Glomerular visceral epithelial cell (primary cell): ENCODE measurements around the gene ZNF625.

Source experiments
- DNase-seq: peaks from one replicate; pipeline ENCODE4 v3.0.0-alpha.2; 2016; ENCODE audit errors: extremely low spot score

Gene ZNF625

GRCh38 chr19:12156223-12157058 lies at the start of gene ZNF625:
Gene ZNF625, minus strand, starts transcription at chr19:12156734. Its CDS starts 176 bp downstream, at chr19:12156558.
- DNase-seq: peak; percentile 86

DNA sequence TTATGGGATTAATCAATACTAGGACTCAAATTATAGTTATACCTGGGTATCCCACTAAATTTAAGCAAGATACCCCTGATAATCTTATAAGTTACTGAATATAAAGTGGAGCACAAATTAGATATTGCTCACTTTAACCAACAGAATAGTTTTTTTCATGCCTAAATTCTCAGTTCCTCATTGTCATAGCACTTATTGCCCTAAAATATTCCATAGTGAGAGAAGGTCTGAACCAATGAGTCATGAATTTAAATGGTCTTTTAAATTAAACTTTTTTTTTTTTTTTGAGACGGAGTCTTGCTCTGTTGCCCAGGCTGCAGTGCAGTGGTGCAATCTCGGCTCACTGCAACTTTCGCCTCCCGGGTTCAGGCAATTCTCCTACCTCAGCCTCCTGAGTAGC lies 48.8 kb upstream of the ZNF625 start:
- no peak for DNase-seq

- DNase-seq: no peak
Observed at GRCh38 chr19:12202250-12202649, 45.7 kb upstream of the ZNF625 start.

DNA sequence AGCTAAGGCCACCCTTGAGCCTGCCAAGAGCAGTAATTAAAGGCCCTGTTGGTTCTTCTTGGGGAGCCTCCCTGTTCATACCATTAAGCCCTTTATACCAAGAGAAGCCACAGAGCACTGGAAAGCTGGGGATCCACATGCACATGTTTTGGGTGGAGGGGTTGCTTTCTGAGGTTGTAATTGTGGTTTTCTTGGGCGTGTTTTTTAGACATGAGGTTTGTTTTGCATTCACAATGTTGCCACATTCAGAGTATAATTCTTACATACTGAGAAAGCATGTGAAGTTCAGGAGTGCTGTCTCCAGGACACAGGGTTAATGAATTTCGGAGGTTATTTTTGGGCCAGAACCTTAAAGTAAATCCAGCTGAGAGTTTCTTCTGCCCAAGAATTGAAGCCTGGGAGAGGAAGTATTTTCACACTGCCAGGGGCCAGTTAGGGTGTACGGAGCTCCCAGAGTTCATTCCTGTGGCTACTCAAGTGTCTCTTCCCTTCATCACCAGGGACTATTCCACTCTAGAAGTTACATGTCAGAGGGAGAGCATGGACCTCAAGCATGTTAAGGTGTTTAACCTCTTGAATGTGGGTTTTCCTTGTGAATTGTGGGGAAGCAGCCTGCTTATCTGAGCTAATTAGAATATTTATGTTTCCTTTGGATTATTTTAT lies 43.4 kb upstream of the ZNF625 start:
- no peak for DNase-seq

GRCh38 chr19:12198136-12198535 lies 41.6 kb upstream of the ZNF625 start:
- no peak for DNase-seq

DNA sequence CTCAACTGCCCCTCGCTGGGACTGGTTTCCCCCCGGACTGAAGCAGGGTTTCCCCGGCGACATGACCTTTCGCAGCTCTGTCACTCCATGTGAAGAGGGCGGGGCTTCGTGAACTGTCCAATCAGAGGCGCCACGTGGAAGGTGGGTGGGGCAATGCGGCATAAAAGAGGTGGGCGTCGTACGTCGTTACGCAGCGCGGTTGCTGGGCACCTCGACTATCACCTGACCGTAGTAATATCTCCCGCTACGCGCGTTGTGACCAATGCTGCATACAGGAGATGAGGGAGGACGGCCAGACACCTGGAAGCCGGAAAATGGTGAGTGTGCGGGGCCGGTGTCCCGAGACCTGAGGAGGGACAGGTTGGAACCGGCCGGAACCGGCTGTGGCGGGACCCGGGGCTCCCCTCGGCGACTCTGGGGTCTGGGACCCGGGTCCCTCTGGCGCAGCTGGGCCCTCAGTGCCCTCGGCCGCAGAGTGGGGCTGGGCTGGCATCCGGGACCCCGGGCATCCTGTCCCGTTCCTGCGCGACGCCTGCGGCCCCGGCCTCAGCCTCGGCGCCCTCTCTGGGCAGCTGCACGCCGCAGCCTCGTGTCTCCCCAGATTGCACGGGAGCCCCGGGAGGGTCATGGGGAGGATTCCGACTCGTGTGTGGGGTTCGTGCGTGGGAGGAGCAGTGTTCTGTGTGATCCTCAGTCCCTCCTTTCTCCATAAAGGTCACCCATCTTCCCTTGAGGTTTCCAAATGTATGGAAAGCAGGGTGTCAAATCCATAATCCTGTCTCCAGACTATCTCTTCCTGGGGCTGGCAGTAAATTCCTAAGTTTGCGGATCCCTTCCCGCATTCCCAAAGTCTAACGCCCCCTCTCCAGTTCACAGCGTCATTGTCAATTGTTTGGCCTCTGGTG lies 38.5 kb upstream of the ZNF625 start:
- DNase-seq: no peak

DNA sequence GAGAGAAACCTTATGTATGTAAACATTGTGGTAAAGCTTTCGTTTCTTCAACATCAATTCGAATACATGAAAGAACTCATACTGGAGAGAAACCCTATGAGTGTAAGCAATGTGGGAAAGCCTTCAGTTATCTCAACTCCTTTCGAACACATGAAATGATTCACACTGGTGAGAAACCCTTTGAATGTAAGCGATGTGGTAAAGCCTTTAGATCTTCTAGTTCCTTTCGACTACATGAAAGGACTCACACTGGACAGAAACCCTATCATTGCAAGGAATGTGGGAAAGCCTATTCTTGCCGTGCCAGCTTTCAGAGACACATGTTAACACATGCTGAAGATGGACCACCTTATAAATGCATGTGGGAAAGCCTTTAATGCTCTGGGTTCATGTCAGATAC lies 31.1 kb upstream of the ZNF625 start:
- no peak for DNase-seq

GRCh38 chr19:12180377-12180776 lies 23.8 kb upstream of the ZNF625 start:
- DNase-seq: no peak

DNA sequence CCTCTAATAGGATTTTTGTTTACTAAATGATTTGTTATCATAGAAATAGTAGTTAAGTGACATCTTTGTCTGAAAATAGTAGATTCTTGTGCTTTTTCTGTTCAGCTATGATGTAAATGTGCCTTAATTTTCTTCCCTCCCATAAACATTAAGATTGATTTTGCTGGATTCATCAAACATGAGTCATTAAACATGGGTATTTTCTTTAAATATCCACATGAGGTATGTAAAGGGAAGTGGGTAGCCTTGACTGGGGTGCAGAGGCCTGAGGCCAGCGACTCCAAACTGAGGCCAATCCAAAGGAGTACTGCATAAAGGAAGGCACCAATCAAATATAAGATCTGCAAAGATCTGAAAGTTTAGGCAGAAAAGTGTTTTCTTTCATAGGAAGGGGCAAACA lies 10.1 kb upstream of the ZNF625 start:
- DNase-seq: no peak

GRCh38 chr19:12163826-12164225 lies 7.3 kb upstream of the ZNF625 start:
- peak; percentile 17 for DNase-seq

- peak; percentile 89 for DNase-seq
Observed at GRCh38 chr19:12162882-12163806, 6.6 kb upstream of the ZNF625 start, which contains the start of gene ZNF136. Gene ZNF136, plus strand, starts transcription at chr19:12163096. Its CDS starts 108 bp downstream, at chr19:12163204.

GRCh38 chr19:12162513-12162881 lies 6.0 kb upstream of the ZNF625 start:
- no peak for DNase-seq

DNA sequence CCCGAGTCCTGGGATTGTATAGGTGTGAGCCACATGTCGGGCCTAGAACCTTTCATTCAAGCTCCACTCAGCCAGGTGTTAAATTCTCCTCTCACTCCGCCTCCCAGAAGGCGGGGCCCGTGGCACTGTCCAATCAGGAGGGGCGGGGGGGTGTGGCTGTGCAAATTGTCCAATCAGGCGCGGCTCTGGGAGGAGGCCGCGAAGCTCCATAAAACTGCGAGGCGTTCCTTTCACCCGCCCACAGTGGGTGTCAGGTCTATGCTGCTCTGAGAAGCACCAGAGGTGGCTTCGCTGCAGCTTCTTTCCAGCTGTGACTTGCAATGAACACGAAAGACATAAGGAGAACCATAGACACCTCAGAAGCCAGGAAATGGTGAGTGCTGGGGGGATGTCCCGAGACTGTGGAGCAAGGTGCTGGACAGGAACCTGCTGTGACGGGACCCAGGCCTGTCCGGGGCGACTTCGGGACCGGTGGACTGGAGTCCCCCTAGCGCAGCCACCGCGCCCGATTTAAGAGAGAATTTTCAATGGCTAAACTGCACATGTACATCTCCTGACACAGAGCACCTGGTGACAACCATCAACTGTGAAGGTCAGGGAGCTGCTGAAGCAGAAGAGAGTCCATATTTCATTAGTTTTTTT lies 3.4 kb upstream of the ZNF625 start:
- DNase-seq: no peak

DNA sequence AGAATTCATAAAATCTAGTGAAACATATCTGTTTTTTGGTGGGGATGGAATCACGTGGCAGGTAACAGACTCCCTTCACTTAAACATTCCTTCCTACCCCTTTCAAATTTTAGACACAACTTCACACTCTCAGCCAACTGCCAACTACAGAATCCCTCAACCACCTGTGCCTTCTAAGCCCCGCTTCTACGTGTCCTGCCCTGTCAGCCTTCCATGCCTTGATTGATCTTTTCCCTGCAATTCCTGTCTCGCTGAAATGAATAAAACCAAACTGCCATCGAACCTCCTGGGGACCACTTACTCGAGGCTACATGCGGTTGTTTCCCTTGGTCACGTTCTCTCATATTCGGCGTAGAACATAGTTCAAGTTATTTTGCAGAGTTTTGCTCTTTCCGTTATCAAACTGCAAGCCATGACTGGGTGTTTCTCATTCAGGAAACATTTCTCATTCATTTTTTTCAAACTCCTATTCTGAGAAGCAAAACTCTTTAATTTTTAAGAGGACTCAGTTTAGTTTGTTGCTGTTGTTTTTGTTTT lies 1.1 kb downstream of the ZNF625 start:
- no peak for DNase-seq

DNA sequence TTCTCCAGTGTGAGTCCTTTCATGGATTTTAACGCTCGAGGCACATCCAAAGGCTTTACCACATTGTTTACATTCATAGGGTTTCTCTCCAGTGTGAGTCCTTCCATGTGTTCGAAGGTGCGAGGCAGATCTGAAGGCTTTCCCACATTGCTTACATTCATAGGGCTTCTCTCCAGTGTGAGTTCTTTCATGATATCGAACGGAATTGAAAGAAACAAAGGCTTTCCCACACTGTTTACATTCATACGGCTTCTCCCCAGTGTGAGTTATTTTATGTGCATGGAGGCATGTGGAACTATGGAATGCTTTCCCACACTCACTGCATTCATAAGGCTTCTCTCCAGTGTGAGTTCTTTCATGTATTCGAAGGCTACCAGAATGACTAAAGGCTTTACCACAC lies 11.2 kb downstream of the ZNF625 start:
- no peak for DNase-seq

DNA sequence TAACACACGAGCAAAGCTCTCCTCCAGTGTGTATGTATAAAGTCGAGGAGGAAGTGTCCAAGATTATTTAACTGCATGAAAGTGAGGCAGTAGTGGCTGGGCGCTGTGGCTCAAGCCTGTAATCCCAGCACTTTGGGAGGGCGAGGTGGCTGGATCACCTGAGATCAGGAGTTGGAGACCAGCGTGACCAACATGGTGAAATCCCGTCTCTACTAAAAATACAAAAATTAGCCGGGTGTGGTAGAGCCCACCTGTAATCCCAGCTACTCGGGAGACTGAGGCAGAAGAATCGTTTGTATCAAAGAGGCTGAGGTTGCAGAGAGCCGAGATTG lies 15.2 kb downstream of the ZNF625 start:
- no peak for DNase-seq

GRCh38 chr19:12140545-12141404 lies 15.8 kb downstream of the ZNF625 start:
- peak; percentile 80 for DNase-seq

DNA sequence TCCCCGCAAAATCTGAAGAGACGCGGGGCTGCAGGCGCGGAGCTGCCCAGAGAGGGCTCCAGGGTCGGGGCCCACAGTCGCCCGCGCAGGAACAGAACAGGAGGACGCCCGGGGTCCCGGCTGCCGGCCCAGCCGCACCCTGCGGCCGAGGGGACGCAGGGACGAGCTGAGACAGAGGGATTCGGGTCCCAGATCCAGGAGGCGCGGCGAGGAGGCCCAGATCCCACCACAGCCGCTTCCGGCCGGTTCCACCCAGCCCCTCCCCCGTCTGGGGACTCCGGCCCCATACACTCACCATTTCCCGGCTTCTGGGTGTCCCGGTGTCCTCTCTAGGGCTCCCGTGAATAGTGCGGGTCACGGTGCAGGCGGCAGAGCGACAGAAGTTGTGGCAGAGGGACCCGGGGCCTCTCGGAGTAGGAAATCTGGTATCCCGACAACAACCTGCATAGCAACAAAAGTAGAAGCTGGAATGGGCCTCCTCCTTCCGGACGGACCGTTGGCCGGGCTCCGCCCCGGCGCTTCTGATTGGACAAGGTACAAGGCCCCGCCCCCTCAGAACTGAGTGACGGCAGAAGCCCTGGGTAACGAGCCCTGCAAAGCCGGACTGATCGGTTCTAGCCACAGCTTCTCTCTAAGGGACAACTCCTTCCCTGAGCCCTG lies 16.5 kb downstream of the ZNF625 start, which contains the start of gene ZNF20:
Gene ZNF20, minus strand, starts transcription at position 466 of the 660 bp plus-strand sequence. Its CDS starts 168 bp downstream, at position 298.
- peak; percentile 92 for DNase-seq

GRCh38 chr19:12139269-12139668 lies 17.3 kb downstream of the ZNF625 start:
- no peak for DNase-seq
